ENCODE data around the gene SDR9C7.

GRCh38 chr12:56935752-56936151 lies 1.5 kb upstream of the SDR9C7 start:
- TF ChIP-seq CTCF (IDR thresholded peaks at IDR 0.05) (no peak), POLR2A (IDR thresholded peaks at IDR 0.05) (no peak)
